GM19099 (cell line): ENCODE results near the gene IL34.

Source experiments
- POLR2A ChIP-seq: IDR thresholded peaks from 3 replicates; pipeline ENCODE4 v1.6.1; 2011; ENCODE audit warnings: low read depth; ENCODE audit not compliant: insufficient read length; ENCODE audit errors: extremely low read depth

Gene IL34

GRCh38 chr16:70687671-70688245 is 41.4 kb downstream of the IL34 start:
- TF ChIP-seq POLR2A: no peak

GRCh38 chr16:70688246-70688742 is 41.9 kb downstream of the IL34 start:
- TF ChIP-seq POLR2A: no peak

- no peak for TF ChIP-seq POLR2A
Observed at GRCh38 chr16:70689035-70689969, 42.9 kb downstream of the IL34 start.

- TF ChIP-seq POLR2A: no peak
Observed at GRCh38 chr16:70689970-70690891, 43.9 kb downstream of the IL34 start.

GRCh38 chr16:70691223-70692129 is 45.1 kb downstream of the IL34 start:
- TF ChIP-seq POLR2A: no peak

- TF ChIP-seq POLR2A: no peak
Observed at GRCh38 chr16:70692130-70692872, 45.9 kb downstream of the IL34 start.

GRCh38 chr16:70692873-70693671 is 46.7 kb downstream of the IL34 start:
- TF ChIP-seq POLR2A: no peak

GRCh38 chr16:70694088-70694867 is 47.9 kb downstream of the IL34 start:
- no peak for TF ChIP-seq POLR2A

- no peak for TF ChIP-seq POLR2A
Observed at GRCh38 chr16:70694868-70695218, 48.5 kb downstream of the IL34 start.

GRCh38 chr16:70695331-70696070 is 49.1 kb downstream of the IL34 start:
- TF ChIP-seq POLR2A: no peak

- TF ChIP-seq POLR2A: no peak
Observed at GRCh38 chr16:70696355-70696754, 50.0 kb downstream of the IL34 start.
